Right lobe of liver (tissue), 4 donors: ENCODE results near the gene EPB41.

ENCODE experiments used
- CTCF ChIP-seq, 4 donors: fragments of 200-600 bp in 3 of 4; fragments of 450-650 bp in 1 of 4; IDR thresholded peaks; one replicate each; pipeline versions ENCODE4 v1.5.1 to v1.8.0; 2016 to 2022; ENCODE audit warnings: antibody characterized with exemption in 4 of 4, mild to moderate bottlenecking in 2 of 4
- POLR2A ChIP-seq: fragments of 450-650 bp; IDR thresholded peaks from one replicate; pipeline ENCODE4 v1.6.1; 2017; ENCODE audit warnings: antibody characterized with exemption, mild to moderate bottlenecking
- donor health status: DM: no; HTN: no; CAD: no.
- donor health status: DM: no; HTN: no; CAD: no.
- donor health status: DM: no; HTN: yes; CAD: no.

DNA sequence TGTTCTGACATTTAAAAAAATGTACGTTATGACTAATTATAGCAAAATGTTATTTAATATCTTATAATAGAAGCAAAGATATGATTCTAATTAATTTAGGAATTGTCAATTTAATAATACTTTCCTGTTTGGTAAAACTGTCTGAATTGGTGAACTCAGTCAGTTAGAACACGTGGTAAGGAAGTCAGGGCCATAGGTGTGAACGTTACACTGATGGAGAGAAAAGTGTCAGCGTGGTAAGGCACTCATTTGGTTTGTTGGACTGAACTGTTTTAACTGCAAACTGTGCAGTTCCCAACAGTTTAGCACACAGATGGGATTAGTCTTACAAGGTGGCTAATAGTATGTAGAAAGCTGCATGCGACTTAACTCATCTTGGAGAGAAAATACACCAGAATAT, 102.9 kb downstream of the EPB41 start:
- TF ChIP-seq CTCF (IDR thresholded peaks at IDR 0.05): no peak
- TF ChIP-seq POLR2A: no peak
